HG03039 (cell line): ENCODE data around the gene SLC16A5.
A peak's percentile ranks its signal among the peaks of the same experiment; 100 is the strongest.
"Not testable (repeated sequence)": the region's sequence is repeated elsewhere in the genome, so short reads cannot be mapped to it uniquely, and the experiment has no call there.

Experiments
- ATAC-seq: cut with Tn5 transposase; IDR thresholded peaks from one replicate; pipeline ENCODE4 v1.9.1; 2021; ENCODE audit warnings: mild to moderate bottlenecking, moderate library complexity; ENCODE audit not compliant: unreplicated experiment

SLC16A5 gene

GRCh38 chr17:75064040-75064439 is 23.7 kb upstream of the SLC16A5 start:
- ATAC-seq, result no peak

- no peak for ATAC-seq
Observed at GRCh38 chr17:75064460-75064859, 23.3 kb upstream of the SLC16A5 start.

GRCh38 chr17:75064867-75065561 is 22.7 kb upstream of the SLC16A5 start:
- ATAC-seq, result no peak

GRCh38 chr17:75065562-75066151 is 22.1 kb upstream of the SLC16A5 start:
- no peak for ATAC-seq

GRCh38 chr17:75067856-75068255 is 19.9 kb upstream of the SLC16A5 start:
- ATAC-seq, result no peak

GRCh38 chr17:75068750-75069149 is 19.0 kb upstream of the SLC16A5 start:
- ATAC-seq, result no peak

GRCh38 chr17:75069783-75070182 is 18.0 kb upstream of the SLC16A5 start:
- no peak for ATAC-seq

- ATAC-seq, result not testable (repeated sequence)
Observed at GRCh38 chr17:75071478-75072271, 16.1 kb upstream of the SLC16A5 start.

- ATAC-seq, result not testable (repeated sequence)
Observed at GRCh38 chr17:75072909-75073308, 14.8 kb upstream of the SLC16A5 start.

- no peak for ATAC-seq
Observed at GRCh38 chr17:75073618-75074047, 14.1 kb upstream of the SLC16A5 start.

- ATAC-seq, result no peak
Observed at GRCh38 chr17:75074532-75074931, 13.2 kb upstream of the SLC16A5 start.

- ATAC-seq, result no peak
Observed at GRCh38 chr17:75075597-75076336, 12.0 kb upstream of the SLC16A5 start.

GRCh38 chr17:75077072-75077495 is 10.7 kb upstream of the SLC16A5 start:
- ATAC-seq, result no peak

GRCh38 chr17:75077496-75078283 is 10.1 kb upstream of the SLC16A5 start:
- peak; percentile 44 for ATAC-seq

GRCh38 chr17:75078284-75079022 is 9.3 kb upstream of the SLC16A5 start:
- ATAC-seq, result no peak

- no peak for ATAC-seq
Observed at GRCh38 chr17:75079023-75079373, 8.8 kb upstream of the SLC16A5 start.

- no peak for ATAC-seq
Observed at GRCh38 chr17:75081611-75082540, 5.9 kb upstream of the SLC16A5 start.

- ATAC-seq, result no peak
Observed at GRCh38 chr17:75082683-75083082, 5.1 kb upstream of the SLC16A5 start.
